ENCODE data around the gene CNOT8. TPM values are rescaled to one million over a fixed set of nuclear protein-coding genes. Genes with fewer than 3 reads are reported as not detected.

Gene CNOT8
- total and polyA plus RNA-seq, 2 of the 4 experiments (the other 2 are of a cell fraction): 41.4 to 49.1 TPM

- no peak overlapping the region for H4K91ac ChIP-seq (ENCODE audit: insufficient read depth, low read depth, low read length)
- H4K5ac ChIP-seq (ENCODE audit: low read depth, low read length): no peak overlapping the region
- no peak overlapping the region for H3K27ac ChIP-seq (ENCODE audit: insufficient read depth, low read length)
- H3K4me3 ChIP-seq (ENCODE audit: insufficient read depth, low read depth, low read length): no peak overlapping the region
- no peak overlapping the region for H3K14ac ChIP-seq (replicated peaks; ENCODE audit: low read depth, low read length)
- WGBS, 2 experiments (ENCODE audit: extremely low coverage in 2 of 2, insufficient read length in 1 of 2): 100% methylated on average over 1 of the region's 5 CpGs; no CpG with 5 or more reads in 1 of the 2 experiments
- H4K20me1 ChIP-seq (ENCODE audit: insufficient read depth, low read length): peaks cover 4% of the 10 kb centered on the region; the same call in 1 of the 2 replicates
- no peak overlapping the region for H3K56ac ChIP-seq (ENCODE audit: extremely low read depth, insufficient read depth, low read length)
- no peak overlapping the region for H3K4me2 ChIP-seq (ENCODE audit: low read depth, low read length)
- peaks cover 22 to 47% of the 10 kb centered on the region in 2 experiments for H3K79me1 ChIP-seq (ENCODE audit: low read depth in 1 of 2, low read length in 2 of 2)
- no peaks in the 10 kb centered on the region for H3K4me1 ChIP-seq (ENCODE audit: control insufficient read depth, insufficient read depth, low read length)
- no peak overlapping the region for H2BK15ac ChIP-seq (ENCODE audit: low read depth, low read length)
- POLR2A ChIA-PET (ENCODE audit: unreplicated experiment): interaction anchor here (0.6 kb wide), 1 partner anchor 12 kb away, joined by 9 read pairs; no protein-coding TSS in a partner anchor
- no peaks in the 10 kb centered on the region for H3K9me3 ChIP-seq (ENCODE audit: control insufficient read depth, insufficient read depth, low read length)
- in situ Hi-C loops (cut with MboI; ENCODE audit: low sequenced_read_pairs) (loop anchor here (25.0 kb wide), 1 partner anchor 355 kb away; no protein-coding TSS in a partner anchor), intact Hi-C loops (cut with micrococcal nuclease) (no loop called here), dilution Hi-C loops (cut with HindIII; ENCODE audit: low sequenced_read_pairs, unreplicated experiment) (no loop called here)
- no peak overlapping the region for H2BK5ac ChIP-seq (ENCODE audit: low read depth, low read length, poor library complexity, severe bottlenecking)
- H2BK20ac ChIP-seq (ENCODE audit: low read depth, low read length): no peak overlapping the region
- peaks cover 9% of the 10 kb centered on the region; the same call in 1 of the 2 replicates for H3K9me1 ChIP-seq (ENCODE audit: insufficient read depth, low read length)
- ATAC-seq (ENCODE audit: low read depth): no peak
- no peak overlapping the region for H3K23ac ChIP-seq (ENCODE audit: low read depth, low read length)
- peaks cover 68% of the 10 kb centered on the region for H3K36me3 ChIP-seq (ENCODE audit: control insufficient read depth, insufficient read depth, low read length)
- H3K9ac ChIP-seq (ENCODE audit: low read depth, low read length): no peak overlapping the region
- TSS peak; percentile 46 for BruUV-seq (replicated peaks)
- no peak overlapping the region for H2BK120ac ChIP-seq (ENCODE audit: low read depth, low read length)
- no peak overlapping the region for H2AK9ac ChIP-seq (replicated peaks; ENCODE audit: low read depth, low read length, poor library complexity)
- no peaks in the 10 kb centered on the region for H3K27me3 ChIP-seq (ENCODE audit: control insufficient read depth, insufficient read depth, low read length)
- no peak overlapping the region for H3K18ac ChIP-seq (ENCODE audit: low read depth, low read length)
- CTCF ChIA-PET: interaction anchor here (0.6 kb wide), 2 partner anchors 16 to 345 kb away, joined by 4 read pairs; no protein-coding TSS in a partner anchor
- no peak overlapping the region for H2AFZ ChIP-seq (replicated peaks; ENCODE audit: low read length, poor library complexity)
- H2AK5ac ChIP-seq (ENCODE audit: low read depth, low read length): no peak overlapping the region
- H4K8ac ChIP-seq (ENCODE audit: low read depth in 2 of 2, low read length in 2 of 2): no peak overlapping the region
- no peak for DNase-seq
- H3K4ac ChIP-seq (ENCODE audit: low read depth, low read length): no peak overlapping the region
- TF ChIP-seq ELK1 (IDR thresholded peaks at IDR 0.05; ENCODE audit: borderline replicate concordance, low read depth, low read length) (no peak), RCOR1 (IDR thresholded peaks at IDR 0.05; ENCODE audit: insufficient replicate concordance, low read length) (no peak), NFE2L2 (IDR thresholded peaks at IDR 0.05; ENCODE audit: low read depth, low read length) (no peak), RAD21 (IDR thresholded peaks at IDR 0.05; ENCODE audit: low read length) (no peak), CHD1 (IDR thresholded peaks at IDR 0.05; ENCODE audit: low read depth, low read length) (no peak), CEBPB (IDR thresholded peaks at IDR 0.05; ENCODE audit: low read depth, low read length) (no peak), BHLHE40 (IDR thresholded peaks at IDR 0.05; ENCODE audit: low read depth, low read length) (no peak), POLR2A (IDR thresholded peaks at IDR 0.05; ENCODE audit: low read depth, low read length) (no peak), MAZ (IDR thresholded peaks at IDR 0.05; ENCODE audit: borderline replicate concordance, low read depth, low read length) (no peak), USF2 (IDR thresholded peaks at IDR 0.05; ENCODE audit: low read depth, low read length) (no peak), MAFK (IDR thresholded peaks at IDR 0.05; ENCODE audit: low read depth, low read length) (no peak), MXI1 (IDR thresholded peaks at IDR 0.05; ENCODE audit: borderline replicate concordance, low read depth, low read length) (no peak), RFX5 (IDR thresholded peaks at IDR 0.05; ENCODE audit: low read depth, low read length) (no peak), SMC3 (IDR thresholded peaks at IDR 0.05; ENCODE audit: low read depth, low read length) (no peak), CTCF (conservative IDR thresholded peaks at IDR 0.05; ENCODE audit: low read depth, low read length) (no peak), FOS (IDR thresholded peaks at IDR 0.05; ENCODE audit: low read depth, low read length) (no peak)
Observed at GRCh38 chr5:154816891-154817492, 41.4 kb upstream of the CNOT8 start.

All from IMR-90 (cell line).